ENCODE measurements around the gene TMEM266. TPM values are rescaled to one million over a fixed set of nuclear protein-coding genes. Genes with fewer than 3 reads are reported as not detected.

Gene TMEM266
- total RNA-seq, 1 donor from 2014 or later, result not detected

- intact Hi-C loops (cut with micrococcal nuclease), result no loop called here
- Histone ChIP-seq H3K4me3 (no peak overlapping the region), H3K9me3 (replicated peaks) (no peaks in the 10 kb centered on the region), H3K4me1 (no peaks in the 10 kb centered on the region), H3K27me3 (ENCODE audit: low read depth) (peaks cover 49% of the 10 kb centered on the region), H3K27ac (replicated peaks) (no peak overlapping the region), H3K36me3 (no peaks in the 10 kb centered on the region)
- DNase-seq, result no peak
- TF ChIP-seq CTCF (IDR thresholded peaks at IDR 0.05; ENCODE audit: borderline replicate concordance), result no peak
Measured at GRCh38 chr15:76116138-76116885, 56.5 kb downstream of the TMEM266 start.

GRCh38 chr15:76117181-76117580, 57.4 kb downstream of the TMEM266 start:
- TF ChIP-seq CTCF (IDR thresholded peaks at IDR 0.05; ENCODE audit: borderline replicate concordance), result no peak
- no peaks in the 10 kb centered on the region for H3K4me1 ChIP-seq
- H3K4me3 ChIP-seq, result no peak overlapping the region
- H3K27ac ChIP-seq (replicated peaks), result no peak overlapping the region
- intact Hi-C loops (cut with micrococcal nuclease), result no loop called here
- no peak for DNase-seq
- no peaks in the 10 kb centered on the region for H3K9me3 ChIP-seq (replicated peaks)
- H3K36me3 ChIP-seq, result no peaks in the 10 kb centered on the region
- H3K27me3 ChIP-seq (ENCODE audit: low read depth), result peaks cover 49% of the 10 kb centered on the region

DNA sequence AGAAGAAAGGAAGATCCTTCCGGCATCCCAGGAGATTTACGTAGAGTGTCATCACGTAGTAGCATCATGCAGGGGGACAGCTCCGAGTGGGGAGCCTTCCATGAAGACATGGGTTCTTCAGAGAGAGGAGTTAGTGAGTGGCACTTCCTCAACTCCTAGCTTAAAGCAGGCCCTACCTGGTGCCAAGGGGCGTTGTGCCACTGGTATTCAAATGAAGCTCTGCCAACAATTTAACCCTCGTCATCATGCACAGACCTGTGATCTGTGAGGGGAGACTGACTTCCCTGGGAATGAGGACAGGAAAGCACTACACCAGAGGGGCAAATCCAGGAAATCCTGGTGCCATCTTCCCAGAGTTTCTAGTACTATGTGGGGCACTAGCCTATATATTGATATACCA, 59.0 kb downstream of the TMEM266 start:
- peaks cover 49% of the 10 kb centered on the region for H3K27me3 ChIP-seq (ENCODE audit: low read depth)
- DNase-seq, result no peak
- no peaks in the 10 kb centered on the region for H3K9me3 ChIP-seq (replicated peaks)
- H3K27ac ChIP-seq (replicated peaks), result no peak overlapping the region
- intact Hi-C loops (cut with micrococcal nuclease), result no loop called here
- no peaks in the 10 kb centered on the region for H3K4me1 ChIP-seq
- no peaks in the 10 kb centered on the region for H3K36me3 ChIP-seq
- TF ChIP-seq CTCF (IDR thresholded peaks at IDR 0.05; ENCODE audit: borderline replicate concordance), result no peak
- H3K4me3 ChIP-seq, result no peak overlapping the region

- Histone ChIP-seq H3K27ac (replicated peaks) (no peak overlapping the region), H3K9me3 (replicated peaks) (peaks cover 9% of the 10 kb centered on the region), H3K4me1 (no peaks in the 10 kb centered on the region), H3K36me3 (no peaks in the 10 kb centered on the region), H3K4me3 (no peak overlapping the region), H3K27me3 (ENCODE audit: low read depth) (peaks cover 43% of the 10 kb centered on the region)
- intact Hi-C loops (cut with micrococcal nuclease), result no loop called here
- TF ChIP-seq CTCF (IDR thresholded peaks at IDR 0.05; ENCODE audit: borderline replicate concordance), result no peak
- no peak for DNase-seq
Measured at GRCh38 chr15:76123031-76123430, 63.2 kb downstream of the TMEM266 start.

DNA sequence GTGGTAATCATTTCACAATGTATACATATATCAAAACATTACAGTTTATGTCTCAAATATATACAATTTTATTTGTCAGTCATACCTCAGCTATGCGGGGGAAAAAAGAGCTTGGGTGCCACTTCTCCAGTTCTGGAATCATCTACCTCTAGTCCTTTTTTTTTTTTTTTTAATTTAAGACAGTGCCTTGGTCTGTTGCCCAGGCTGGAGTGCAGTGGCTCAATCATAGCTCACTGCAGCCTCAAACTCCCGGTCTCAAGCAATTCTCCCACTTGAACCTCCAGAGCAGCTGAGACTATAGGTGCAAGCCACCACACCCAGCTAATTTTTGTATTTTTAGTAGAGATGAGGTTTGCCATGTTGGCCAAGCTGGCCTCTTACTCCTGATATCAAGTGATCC, 67.4 kb downstream of the TMEM266 start:
- Histone ChIP-seq H3K36me3 (no peaks in the 10 kb centered on the region), H3K27ac (replicated peaks) (no peak overlapping the region), H3K9me3 (replicated peaks) (peaks cover 9% of the 10 kb centered on the region), H3K4me1 (no peaks in the 10 kb centered on the region), H3K27me3 (ENCODE audit: low read depth) (peaks cover 69% of the 10 kb centered on the region), H3K4me3 (no peak overlapping the region)
- DNase-seq, result no peak
- no peak for TF ChIP-seq CTCF (IDR thresholded peaks at IDR 0.05; ENCODE audit: borderline replicate concordance)
- intact Hi-C loops (cut with micrococcal nuclease), result no loop called here
